RWPE2 (cell line): ENCODE results near the gene STAG1.

Experiments
- ATAC-seq: fragments of 200-7000 bp; cut with Tn5 transposase; 3 replicates; pipeline ENCODE4 v1.9.1; 2021; ENCODE audit warnings: low read depth
- DNase-seq: peaks from one replicate; pipeline ENCODE4 v3.0.0-alpha.2; 2020; ENCODE audit warnings: low spot score
- H3K27ac ChIP-seq: fragments of 450-650 bp; 2 replicates; pipeline ENCODE4 v1.5.1; 2017; ENCODE audit warnings: mild to moderate bottlenecking; ENCODE audit not compliant: poor library complexity, severe bottlenecking
- H3K27me3 ChIP-seq: fragments of 250-450 bp; sonication (Bioruptor Pico); 2 replicates; pipeline ENCODE4 v1.5.1; 2021; ENCODE audit warnings: mild to moderate bottlenecking, moderate library complexity; ENCODE audit not compliant: insufficient read depth, poor library complexity, severe bottlenecking
- H3K36me3 ChIP-seq: fragments of 250-450 bp; sonication (Bioruptor Pico); 2 replicates; pipeline ENCODE4 v1.5.1; 2020; ENCODE audit warnings: low read depth, mild to moderate bottlenecking, moderate library complexity
- H3K4me1 ChIP-seq: fragments of 250-450 bp; sonication (Bioruptor Pico); 2 replicates; pipeline ENCODE4 v1.5.1; 2021; ENCODE audit warnings: mild to moderate bottlenecking, moderate library complexity; ENCODE audit not compliant: insufficient read depth, poor library complexity, severe bottlenecking
- H3K4me3 ChIP-seq: fragments of 250-450 bp; sonication (Bioruptor Pico); 2 replicates; pipeline ENCODE4 v1.5.1; 2021; ENCODE audit warnings: mild to moderate bottlenecking, moderate library complexity; ENCODE audit not compliant: severe bottlenecking
- H3K9me3 ChIP-seq: fragments of 250-450 bp; sonication (Bioruptor Pico); 2 replicates; pipeline ENCODE4 v1.5.1; 2021; ENCODE audit warnings: mild to moderate bottlenecking, moderate library complexity; ENCODE audit not compliant: severe bottlenecking
- TF ChIP-seq, protein P1 (sequence below): fragments of 450-650 bp; IDR thresholded peaks from one replicate; pipeline ENCODE4 v1.5.1; 2017; ENCODE audit warnings: mild to moderate bottlenecking, moderate library complexity; ENCODE audit not compliant: poor library complexity, severe bottlenecking

STAG1 gene

DNA sequence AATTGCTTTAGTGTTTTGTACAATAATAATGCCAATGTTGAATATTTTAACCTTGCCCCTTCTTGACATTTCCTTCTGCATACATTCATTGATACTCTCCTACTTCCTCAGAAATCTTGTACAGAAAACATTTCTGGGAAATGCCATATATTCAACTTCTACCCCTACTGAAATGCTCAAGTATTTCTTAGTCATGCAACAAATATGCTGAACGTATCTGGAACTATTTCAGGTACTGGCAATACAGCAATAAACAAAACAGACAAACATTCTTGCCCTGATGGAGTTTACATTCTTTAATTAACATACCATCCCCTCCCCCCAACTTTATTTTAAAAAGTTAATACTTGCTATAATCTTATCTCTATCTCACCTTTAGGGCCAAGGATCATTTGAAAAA is 147.2 kb downstream of the STAG1 start:
- TF ChIP-seq, protein P1, sequence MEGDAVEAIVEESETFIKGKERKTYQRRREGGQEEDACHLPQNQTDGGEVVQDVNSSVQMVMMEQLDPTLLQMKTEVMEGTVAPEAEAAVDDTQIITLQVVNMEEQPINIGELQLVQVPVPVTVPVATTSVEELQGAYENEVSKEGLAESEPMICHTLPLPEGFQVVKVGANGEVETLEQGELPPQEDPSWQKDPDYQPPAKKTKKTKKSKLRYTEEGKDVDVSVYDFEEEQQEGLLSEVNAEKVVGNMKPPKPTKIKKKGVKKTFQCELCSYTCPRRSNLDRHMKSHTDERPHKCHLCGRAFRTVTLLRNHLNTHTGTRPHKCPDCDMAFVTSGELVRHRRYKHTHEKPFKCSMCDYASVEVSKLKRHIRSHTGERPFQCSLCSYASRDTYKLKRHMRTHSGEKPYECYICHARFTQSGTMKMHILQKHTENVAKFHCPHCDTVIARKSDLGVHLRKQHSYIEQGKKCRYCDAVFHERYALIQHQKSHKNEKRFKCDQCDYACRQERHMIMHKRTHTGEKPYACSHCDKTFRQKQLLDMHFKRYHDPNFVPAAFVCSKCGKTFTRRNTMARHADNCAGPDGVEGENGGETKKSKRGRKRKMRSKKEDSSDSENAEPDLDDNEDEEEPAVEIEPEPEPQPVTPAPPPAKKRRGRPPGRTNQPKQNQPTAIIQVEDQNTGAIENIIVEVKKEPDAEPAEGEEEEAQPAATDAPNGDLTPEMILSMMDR, result no peak
- Histone ChIP-seq H3K27me3 (no peaks in the 10 kb centered on the region), H3K36me3 (peaks cover 11% of the 10 kb centered on the region), H3K4me3 (no peak overlapping the region), H3K4me1 (peaks cover 5% of the 10 kb centered on the region), H3K9me3 (no peaks in the 10 kb centered on the region), H3K27ac (no peak overlapping the region)
- ATAC-seq, result no peak
- DNase-seq, result no peak

DNA sequence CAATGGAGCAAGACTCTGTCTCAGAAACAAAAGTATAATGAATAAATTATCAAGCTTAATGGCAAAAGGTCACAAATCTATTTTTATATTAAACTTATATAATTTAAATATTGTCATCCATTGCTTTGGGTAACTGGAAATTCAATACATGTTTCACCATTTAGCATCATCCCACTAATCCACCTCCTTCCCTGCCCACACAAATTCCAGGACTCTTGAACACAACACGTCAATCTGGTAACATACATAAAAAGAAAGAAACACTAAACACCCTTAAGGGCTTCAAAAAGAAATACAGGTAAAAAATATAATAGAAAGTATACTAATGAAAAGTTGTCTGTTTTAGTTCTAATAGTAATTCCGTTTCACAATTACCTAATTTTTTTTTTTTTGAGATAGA is 149.4 kb downstream of the STAG1 start:
- H3K36me3 ChIP-seq, result peaks cover 8% of the 10 kb centered on the region; the same call in 1 of the 2 replicates
- peaks cover 5% of the 10 kb centered on the region for H3K4me1 ChIP-seq
- no peaks in the 10 kb centered on the region for H3K27me3 ChIP-seq
- no peak overlapping the region for H3K27ac ChIP-seq
- TF ChIP-seq, protein P1, result no peak
- ATAC-seq (no peak), DNase-seq (no peak)
- no peaks in the 10 kb centered on the region for H3K9me3 ChIP-seq
- H3K4me3 ChIP-seq, result no peak overlapping the region

- no peak overlapping the region for H3K4me3 ChIP-seq
- no peak for ATAC-seq
- TF ChIP-seq, protein P1, result no peak
Observed at GRCh38 chr3:136595913-136596697, 156.1 kb downstream of the STAG1 start.

GRCh38 chr3:136586580-136586979 is 165.6 kb downstream of the STAG1 start:
- peak; percentile 66; the same call in 2 of the 3 replicates for ATAC-seq
- H3K4me3 ChIP-seq, result no peak overlapping the region
- H3K27ac ChIP-seq, result no peak overlapping the region
- TF ChIP-seq, protein P1, result no peak
- no peak for DNase-seq
- peaks cover 8% of the 10 kb centered on the region; the same call in 1 of the 2 replicates for H3K36me3 ChIP-seq
- no peaks in the 10 kb centered on the region for H3K4me1 ChIP-seq
- H3K27me3 ChIP-seq, result no peaks in the 10 kb centered on the region
- H3K9me3 ChIP-seq, result no peaks in the 10 kb centered on the region

More at GRCh38 chr3:136595913-136596697, 156.1 kb downstream of the STAG1 start:
- H3K36me3 ChIP-seq, result no peaks in the 10 kb centered on the region
- peaks cover 4% of the 10 kb centered on the region for H3K4me1 ChIP-seq
- H3K27ac ChIP-seq, result no peak overlapping the region
- H3K9me3 ChIP-seq, result no peaks in the 10 kb centered on the region
- no peak for DNase-seq
- H3K27me3 ChIP-seq, result no peaks in the 10 kb centered on the region

DNA sequence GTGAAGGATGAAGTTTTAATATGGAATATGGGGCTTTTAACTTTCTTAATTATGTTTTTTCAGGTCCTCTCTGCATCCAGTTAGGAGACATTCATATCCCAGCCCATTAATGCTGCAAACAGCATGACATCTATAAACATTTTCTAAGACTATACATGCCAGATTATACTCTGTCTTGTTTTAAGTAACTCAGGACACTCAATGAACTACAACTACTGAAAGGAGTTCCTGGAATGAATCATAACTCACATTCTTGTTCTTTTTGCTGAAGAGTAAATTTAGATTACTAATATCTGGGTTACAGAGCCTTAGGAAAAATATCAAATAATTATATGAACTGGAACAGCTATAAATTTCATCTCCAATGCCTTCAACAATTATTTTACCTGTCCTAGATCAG is 167.4 kb downstream of the STAG1 start:
- no peaks in the 10 kb centered on the region for H3K9me3 ChIP-seq
- ATAC-seq (no peak), DNase-seq (no peak)
- H3K27me3 ChIP-seq, result no peaks in the 10 kb centered on the region
- H3K27ac ChIP-seq, result no peak overlapping the region
- TF ChIP-seq, protein P1, result no peak
- H3K36me3 ChIP-seq, result peaks cover 8% of the 10 kb centered on the region
- no peak overlapping the region for H3K4me3 ChIP-seq
- no peaks in the 10 kb centered on the region for H3K4me1 ChIP-seq
